ENCODE measurements around the gene ANAPC13.

Gene ANAPC13

DNA sequence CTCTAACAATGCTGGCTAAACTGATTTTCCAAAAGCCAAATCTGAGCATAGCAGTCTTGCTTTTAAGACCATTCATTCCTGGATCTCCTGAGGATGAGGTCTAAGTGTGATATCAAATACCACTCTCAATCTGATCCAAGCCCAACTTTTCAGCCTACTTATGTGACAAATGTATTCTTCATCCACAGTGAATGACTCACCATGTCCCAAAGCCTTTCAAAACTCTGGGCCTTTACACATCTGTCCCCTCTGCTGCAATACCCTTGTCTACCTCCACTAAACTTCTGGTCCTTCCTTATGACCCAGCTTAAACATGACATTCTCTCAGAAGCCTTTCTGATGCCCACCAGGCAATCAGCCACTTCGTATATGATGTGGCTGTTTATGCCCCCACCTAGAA lies 4.6 kb downstream of the ANAPC13 start:
- DNase-seq = no peak

DNA sequence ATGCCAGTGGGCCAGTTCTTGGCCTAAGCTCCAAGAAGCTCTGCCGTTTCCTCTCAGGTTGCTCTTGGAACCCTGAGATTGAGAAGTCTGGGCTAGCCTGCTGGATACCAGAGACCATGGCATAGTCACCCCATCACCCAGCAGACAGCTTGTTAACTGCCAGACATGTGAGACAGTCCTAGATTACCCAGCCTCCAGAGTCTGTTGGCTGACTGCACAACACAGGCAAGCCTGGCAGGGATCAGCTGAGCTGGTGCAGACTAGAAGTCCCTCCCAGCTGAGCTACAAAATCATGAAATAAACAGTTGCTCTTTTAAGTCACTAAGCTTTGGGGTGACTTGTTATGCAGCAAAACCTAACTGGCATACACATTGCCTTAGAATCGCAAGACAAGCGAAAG lies 5.2 kb downstream of the ANAPC13 start:
- no peak for DNase-seq

DNA sequence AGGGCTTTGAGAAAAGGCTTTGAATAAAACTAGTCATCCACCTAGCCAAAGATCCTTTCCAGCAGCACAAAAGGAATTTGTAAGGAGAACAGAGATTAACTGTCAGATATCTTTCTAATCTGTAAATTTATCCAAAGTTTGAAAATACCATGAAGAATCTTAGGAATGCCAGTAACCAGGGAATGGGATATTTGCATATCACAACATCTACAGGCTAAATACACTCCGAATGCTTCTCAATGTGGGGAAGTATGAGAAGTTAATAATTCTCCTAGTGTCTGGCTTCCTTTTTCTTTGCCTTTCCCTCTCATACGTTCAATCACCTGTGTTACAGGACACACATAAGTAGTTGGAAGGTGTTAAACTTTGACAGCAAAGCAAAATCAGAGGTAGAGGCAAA lies 7.8 kb downstream of the ANAPC13 start:
- no peak for DNase-seq

DNA sequence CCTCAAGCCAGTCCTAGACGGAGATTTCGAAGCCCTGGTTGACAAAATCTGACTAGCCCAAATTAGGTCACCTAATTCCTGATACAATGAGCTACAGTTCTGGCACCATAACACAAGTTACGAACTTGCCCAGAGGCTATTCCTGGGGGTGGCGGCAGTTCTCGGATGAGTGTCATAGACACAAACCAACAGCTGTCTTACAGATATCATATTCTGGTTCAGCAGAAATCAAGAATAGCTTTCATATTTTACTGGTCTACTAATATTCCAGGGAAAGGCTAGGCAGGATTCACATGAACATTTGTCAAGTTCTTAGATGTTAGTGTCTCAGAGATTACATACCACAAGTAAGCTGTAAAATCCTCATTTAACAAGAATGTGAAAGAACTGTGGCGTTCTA lies 8.8 kb downstream of the ANAPC13 start:
- no peak for DNase-seq

DNA sequence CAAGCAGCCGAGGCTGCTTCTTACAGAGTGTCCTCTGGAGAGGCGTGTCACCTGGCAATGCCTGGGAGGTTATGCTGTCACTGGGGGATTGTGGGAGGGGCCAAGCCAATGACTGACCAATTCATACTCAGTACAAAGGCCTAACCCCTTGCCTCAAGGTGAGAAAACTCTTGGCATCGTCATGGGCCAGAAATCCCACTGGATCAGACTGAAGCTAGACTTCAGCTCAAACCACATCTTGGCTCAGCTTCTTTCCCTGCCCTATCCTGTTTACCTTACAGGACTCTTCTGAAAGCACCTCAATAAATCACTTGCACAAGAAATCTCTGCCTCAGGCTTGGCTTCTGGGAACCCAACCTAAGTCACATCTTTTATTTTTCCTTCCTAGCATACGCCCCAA lies 9.5 kb downstream of the ANAPC13 start:
- no peak for DNase-seq

DNA sequence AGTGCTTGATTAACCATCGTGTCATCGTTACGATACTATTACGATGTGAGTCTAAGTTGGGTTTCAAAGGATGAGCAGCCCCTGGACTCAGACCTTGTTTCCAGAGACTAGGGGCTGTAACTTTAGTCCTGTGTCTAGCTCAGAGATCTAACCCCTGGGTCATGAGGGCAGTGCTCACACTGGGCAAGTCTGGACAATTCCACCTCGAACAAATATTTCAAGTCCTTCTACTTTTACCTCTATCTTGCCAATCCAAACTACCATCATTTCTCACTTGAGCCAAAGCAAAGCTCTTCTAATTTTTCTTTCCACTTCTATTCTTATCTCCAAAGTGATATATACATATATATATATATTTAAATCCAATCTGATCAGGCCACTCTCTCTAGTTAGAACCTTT lies 10.8 kb downstream of the ANAPC13 start:
- DNase-seq = no peak

DNA sequence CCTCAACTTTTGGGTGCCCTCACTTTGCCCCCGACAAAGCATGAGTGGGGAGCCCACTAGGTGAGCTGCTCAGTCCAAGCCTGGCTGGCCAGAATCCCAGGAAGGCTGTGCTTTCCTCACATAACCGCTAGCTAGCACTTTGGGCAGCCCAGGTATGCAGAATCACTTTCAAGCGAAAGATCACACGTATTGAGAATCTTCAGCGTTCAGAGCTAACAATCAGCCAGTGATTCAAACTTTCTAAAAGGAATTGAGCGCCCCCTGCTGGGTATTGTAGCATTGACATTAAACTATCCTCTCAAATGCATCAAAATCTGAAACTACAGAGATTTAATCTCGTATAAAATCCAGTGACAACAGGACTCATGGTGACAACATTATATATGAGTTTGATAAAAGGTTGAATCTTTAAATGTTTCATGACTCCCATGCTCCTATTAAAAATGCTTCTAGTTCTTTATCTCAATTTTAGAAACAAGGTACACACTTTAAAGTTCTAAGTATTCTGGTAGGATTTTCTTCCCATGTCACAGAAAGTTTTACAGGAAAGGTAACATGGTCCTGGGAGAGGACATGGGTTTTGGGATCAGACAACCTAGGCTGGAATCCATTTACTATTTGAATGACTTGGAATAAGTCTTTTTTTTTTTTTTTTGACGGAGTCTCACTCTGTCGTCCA lies 11.8 kb downstream of the ANAPC13 start:
- DNase-seq = peak; percentile 89

DNA sequence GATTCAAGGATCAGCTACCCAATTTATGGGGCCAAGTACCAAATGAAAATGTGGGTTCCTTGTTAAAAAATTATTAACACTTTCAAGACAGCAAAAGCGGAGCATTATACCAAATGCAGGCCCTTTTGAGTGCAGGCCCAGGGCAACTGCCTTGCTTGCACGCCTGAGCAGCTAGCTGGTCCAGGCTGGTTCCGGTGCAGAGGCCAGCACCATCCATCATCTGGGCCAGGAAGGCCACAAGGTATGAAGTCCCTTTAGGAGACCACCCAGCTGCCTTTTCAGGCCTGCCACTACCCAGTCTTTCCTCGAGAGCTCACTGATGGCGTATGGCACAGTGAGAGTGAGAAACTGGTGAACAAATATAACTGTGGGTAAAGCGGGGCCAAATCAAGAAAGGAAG lies 13.0 kb downstream of the ANAPC13 start:
- DNase-seq = no peak

DNA sequence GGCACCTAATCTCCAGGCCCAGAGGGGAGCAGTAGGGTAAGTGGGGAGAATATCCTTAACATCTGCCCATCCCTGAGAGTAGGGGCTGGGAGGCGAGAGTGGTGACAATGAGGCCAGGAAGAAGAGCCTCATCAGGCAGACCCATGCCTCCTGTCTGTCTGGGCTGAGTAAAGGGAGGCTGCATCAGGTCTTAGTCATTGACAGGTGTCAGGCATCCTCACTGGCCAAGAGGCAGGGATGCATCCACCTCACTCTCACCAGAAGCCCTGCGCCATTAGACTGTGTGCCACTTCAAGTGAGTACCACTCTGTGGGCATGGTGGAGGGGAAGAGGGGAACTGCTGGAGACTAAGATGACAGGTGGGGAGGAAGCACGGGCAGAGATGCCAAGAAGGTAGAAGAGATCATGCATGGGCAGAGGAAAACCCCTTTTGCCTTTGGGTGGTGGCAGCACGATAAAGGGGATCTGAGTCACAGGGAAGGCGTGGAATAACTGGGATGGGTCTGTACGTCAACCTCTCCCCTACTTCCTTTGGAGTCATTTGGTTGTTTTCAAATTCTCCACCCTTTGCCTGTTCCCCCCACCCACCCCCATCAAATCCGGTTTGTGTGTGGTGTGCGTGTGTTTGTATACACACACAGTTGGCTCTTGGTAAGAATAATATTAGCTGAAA lies 14.1 kb downstream of the ANAPC13 start:
- no peak for DNase-seq

DNA sequence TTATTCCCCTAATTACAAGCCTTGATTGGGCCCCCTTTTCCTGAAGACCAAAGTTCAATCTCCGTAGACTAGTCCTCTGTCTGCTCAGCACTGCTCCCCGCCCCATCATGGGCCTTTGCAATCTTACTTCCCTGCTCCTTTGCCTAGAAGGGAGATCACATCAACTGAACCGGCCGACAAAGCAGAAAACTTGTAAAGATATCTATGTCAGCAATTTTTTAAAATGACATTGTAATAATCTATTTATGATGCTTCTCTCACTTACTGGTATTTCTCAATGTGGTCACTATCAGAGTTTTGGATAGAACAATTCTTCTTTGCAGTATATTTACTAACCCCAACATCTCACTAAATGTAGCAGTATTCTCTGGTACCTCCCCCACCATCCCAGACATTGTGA lies 17.3 kb downstream of the ANAPC13 start:
- no peak for DNase-seq

DNA sequence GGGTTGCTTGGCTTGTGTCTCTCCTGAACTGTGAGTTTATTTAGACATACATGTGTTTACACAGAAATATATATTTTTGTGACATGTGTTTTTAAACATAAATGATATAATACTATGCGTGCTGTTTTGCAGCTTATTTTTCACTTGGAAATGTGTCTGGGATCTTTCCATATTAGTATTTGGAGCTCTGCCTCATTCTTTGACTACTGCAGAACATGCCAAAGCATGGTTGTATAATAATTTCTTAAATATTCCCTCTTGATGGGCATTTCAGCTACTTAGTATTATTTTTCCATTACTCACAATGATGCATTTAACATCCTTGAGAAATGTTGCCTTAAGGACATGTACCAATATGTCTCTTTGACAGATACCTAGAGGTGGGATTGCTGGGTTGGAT lies 19.5 kb downstream of the ANAPC13 start:
- no peak for DNase-seq

DNA sequence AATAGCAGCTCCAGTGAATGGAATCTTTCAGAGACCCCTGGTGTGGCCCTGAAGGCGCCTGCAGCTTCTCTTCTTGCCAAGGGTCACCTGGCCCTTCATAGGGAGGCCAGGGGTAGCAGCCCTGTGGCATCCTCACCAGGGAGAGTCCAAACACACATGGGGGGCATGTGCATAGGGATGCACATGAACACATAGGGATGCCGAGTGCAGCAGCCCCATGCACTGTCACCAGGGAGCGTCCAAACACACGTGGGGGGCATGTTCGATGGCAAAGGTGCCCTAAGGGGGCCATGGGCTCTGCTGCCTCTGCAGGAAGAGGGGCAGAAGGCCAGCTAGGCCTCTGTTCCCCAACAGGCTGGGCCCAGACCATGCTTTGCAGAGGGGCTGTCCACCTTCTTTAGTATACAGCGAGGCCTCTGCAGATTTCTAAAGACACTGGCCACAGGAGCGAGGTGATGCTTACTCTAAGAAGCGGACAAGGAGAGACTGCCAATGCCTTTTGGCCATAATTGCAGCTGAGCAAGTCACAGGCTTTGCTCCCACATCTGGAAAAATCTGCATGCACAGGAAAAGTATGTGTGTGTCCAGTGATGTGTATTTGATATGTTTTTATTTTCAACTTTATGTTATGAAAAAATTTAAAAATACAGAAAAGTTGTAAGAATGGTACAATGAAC lies 21.0 kb downstream of the ANAPC13 start:
- DNase-seq = no peak

DNA sequence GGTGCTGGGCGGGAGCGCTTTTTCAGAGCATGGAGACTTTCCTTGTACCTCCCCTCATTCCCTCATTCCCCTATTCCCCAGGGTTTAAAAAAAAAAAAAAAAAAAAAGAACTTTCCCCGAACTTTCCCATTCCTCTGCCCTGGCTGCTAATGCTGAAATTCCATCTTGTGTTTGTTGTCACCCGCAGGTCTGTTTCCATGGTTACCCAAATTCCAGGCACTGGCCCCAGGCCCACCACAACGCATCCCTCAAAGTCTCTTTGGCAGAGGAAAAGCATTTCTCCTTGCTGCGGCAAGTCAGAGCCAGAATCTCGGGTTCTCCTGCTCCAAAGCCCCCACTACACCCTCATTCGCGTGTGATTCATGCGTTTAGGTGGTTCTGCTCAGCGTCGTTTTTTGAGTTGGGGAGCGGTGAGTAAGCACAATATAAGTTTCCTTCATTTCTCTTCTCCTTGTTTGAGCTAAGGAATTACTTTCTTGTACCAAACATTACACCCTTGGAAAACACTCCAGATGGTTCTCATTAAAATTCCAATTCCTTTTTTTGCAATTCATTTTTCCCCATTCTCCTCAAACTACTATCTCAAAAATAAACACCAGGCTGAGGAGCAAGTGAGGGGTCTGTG lies 21.6 kb downstream of the ANAPC13 start:
- DNase-seq = no peak

DNA sequence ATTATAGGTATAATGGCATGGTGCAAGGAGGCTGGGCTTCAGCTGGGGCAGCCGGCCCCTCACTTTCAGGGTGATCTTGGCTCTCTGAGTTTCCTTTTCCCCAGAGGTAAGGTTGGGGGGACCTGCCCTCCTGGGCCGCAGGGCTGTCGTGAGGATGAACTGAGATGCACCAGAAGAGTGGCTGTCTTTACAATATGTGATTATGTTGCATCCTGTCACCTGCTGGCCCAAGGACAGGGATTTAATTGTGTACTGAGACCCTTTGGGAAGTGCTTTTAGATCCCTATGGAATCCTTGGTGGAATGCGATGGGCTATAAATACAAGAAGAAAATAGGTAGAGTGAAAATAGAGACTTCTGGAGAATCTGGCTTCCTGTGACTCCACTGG lies 22.1 kb downstream of the ANAPC13 start:
- DNase-seq = no peak

DNA sequence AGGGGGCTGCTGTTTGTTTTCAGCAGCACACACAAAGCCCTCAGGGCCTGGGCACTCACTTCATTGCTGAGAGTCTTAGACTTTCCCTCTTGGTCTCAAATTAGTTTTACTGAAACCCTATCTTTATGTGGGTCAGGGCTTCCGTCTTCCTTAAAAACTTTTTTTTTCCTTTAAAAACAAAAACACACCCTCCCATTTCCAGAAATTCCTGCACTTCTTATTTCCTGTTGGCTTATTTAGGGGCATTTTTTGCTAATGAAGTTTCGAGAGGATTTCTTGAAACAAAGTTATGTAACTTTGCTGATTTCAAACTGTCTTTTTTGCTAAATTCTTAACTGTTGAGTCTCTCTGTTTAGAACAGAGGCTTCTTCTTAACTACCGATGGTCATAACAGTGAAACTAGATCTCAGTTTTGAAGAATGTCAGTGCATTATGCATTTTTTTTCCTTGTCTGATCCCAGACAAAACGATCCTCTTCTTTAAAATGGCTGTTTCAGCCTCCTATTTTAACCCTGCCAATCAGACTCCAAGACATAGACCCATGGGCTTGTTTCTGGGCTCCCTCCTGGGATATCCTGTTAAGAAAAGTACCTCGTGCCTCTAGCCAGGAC lies 23.3 kb downstream of the ANAPC13 start:
- DNase-seq = no peak

DNA sequence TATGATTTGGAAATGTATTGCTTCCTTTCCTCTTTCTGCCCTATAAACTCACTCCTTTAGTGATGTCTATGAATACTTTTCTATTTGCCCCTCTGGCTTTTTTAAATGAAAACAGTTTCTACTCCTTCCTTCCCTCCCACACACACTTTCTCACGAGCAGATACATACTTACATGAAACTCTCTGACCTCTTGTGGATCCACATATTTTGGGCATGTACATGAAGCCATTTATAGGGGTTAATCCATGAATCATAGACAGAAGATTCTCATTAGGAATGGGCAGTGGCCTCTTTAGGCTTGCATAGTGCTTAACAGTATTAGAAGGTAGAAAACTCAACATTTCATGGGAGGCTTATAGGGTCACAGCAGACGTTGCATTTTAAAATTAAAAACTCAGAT lies 24.8 kb downstream of the ANAPC13 start:
- DNase-seq = no peak

DNA sequence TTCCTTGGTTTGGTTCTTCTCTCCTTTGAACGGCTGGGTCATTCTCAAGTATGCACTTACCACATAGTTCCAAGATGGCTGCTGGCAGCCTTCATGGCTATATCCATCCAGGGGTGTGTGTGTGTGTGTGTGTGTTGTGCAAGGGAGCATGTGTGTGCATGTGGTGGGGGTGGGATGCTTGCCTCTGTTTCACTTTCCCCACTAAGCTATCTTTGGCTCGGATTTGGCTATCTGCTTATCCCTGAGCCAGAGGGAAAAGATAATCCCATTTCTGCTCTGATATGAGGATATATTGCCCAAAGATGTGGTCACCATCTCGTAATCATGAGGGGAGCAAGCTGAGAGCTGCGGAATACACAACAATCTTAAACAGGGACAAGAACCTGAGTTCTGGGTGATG lies 26.2 kb downstream of the ANAPC13 start:
- no peak for DNase-seq

DNA sequence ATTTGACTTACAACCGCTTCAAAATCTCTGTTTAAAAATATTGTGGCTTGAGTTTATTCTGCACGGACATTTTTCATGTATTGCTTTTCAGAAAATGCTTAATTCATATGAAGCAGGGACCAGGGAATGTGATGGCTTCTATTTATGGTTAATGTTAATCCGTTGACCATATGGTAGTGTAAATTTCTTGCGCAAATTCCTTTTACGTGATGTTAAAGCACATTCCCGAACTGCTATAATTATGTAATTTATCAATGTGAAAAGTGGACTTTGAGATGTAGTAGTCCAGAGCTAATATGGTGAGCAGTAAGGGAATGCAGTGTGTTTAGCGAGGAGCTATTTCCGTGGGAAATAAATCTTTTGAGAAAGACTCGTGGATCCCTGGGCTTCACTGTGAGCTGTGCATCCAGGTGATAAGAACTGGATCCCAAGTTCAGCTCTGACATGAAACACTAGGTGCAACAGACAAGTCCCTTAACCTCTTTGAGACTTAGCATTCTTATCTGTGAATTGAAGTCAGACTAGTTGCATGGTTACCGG lies 27.3 kb downstream of the ANAPC13 start:
- no peak for DNase-seq

DNA sequence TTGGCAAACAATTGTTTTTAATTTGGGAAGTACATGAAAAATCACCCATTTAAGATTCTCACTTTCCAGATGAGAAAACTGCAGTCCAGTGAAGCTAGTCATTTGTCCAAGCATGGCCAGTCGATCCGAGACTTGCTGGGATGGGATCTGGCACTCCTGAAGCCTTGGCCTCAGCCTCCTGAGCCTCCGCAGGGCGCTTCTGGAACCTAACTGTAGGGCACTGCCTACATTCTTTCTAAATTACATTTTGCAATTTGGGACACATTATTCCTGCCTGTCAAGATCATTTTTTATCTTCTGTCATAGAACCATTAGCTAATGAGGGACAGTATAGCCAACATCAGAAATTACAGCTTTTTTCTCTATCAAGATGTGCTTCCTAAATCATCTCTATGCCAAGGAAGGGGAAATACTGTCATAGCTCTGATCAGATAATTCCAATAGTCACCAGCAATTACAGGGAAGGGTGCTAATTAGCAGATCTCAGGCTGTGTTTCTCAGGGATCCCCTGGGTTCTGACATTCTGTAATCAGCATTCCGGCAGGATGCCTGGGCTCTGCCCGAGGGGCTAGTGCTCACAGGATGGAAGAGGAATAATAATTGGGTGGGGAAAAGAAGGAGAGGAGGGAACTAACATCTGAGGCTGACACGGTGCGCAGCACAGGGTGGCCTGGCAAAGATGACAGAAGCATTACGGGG lies 28.3 kb downstream of the ANAPC13 start:
- no peak for DNase-seq

DNA sequence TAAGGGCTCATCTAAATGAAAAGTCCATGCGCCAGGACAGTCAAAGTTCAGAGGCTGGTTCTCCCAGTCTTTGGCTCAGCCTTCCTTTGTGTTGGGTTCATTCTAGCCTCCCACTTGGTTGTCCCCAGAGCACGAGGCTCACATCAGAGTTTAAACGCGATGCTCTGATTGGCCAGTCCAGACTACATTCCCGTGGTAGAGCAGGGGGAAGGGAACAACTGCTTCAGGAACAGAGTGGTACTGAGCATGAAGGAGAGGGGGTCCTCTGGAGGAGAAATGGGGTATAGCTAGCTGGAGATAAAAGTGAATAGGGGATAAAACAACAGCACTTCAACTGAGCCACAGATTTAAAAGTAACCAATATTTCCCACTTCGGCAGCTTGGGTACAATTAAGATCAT lies 32.2 kb downstream of the ANAPC13 start:
- DNase-seq = no peak

DNA sequence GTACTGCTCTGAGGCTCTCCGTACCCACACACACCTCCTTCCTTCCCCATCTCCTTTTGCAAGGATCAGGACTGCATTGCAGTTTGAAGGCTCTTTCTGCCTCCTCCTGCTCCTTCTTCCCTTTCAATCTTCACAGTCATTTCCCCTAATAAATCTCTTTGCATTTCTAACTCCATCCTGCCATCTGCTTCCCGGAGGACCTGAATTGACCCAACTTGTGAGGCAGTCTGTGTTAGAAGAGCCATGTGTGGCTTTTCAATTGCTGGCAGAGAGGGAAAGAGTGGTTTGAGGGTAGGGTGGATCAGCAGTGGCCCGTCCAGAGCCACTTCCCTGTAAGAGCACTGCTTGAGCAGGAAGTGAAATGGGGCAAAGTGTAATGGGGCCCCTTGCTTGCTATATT lies 35.8 kb downstream of the ANAPC13 start:
- no peak for DNase-seq

DNA sequence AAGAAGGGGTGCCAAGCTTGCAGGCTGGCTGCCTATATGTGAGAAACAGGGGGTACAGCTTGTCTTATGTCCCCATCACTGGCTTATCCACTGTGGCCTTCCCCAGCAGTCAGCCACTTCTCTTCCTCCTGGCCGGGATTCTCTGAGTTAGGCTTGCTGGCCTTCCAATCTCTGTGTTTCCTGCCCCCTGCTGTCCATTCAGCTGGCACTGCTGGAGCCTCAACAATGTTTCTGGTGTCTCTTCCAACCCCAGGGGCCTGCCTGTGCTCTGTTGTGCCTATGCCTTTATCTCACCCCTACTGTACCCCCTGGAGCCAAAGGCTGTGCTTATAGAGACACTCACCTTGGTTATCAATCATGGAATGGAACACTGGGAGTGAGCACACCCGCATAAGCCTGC lies 36.5 kb downstream of the ANAPC13 start:
- DNase-seq = no peak

DNA sequence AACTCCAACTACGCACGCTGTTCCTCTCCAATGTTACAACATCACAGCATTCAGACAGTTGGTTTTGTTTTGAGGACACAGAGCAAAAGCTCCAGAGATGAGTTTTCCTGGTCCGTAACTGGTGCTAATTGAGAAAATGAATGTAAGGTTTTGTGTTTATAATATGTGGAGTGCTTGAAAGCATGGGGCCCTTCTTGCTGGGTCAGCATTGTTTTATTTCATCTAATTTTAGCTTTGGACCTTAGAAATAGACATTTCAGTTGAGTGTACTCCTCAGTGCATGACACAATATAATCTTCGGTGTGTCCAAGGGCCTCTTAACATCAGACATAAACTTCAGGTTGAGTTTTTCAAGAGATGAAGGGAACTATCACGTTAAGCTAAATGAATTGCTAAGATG lies 37.1 kb downstream of the ANAPC13 start:
- no peak for DNase-seq
